Gastroesophageal sphincter (tissue), 4 donors: ENCODE data around the gene ALOX12. TPM values are rescaled to one million over a fixed set of nuclear protein-coding genes. Genes with fewer than 3 reads are reported as not detected.
"Not testable (repeated sequence)": the region's sequence is repeated elsewhere in the genome, so short reads cannot be mapped to it uniquely, and the experiment has no call there.

Source experiments
- ATAC-seq: fragments of 150-250 bp; one replicate; pipeline ENCODE4 v1.9.1; 2016; ENCODE audit warnings: mild to moderate bottlenecking, moderate library complexity
- H3K27ac ChIP-seq, 4 donors: fragments of 200-600 bp; sonication (generic) in 3 of 4; 1 replicate in 3 of 4; 2 replicates in 1 of 4; pipeline ENCODE4 v1.5.1; 2016 to 2019
- H3K27me3 ChIP-seq: fragments of 200-600 bp; sonication (generic); one replicate; pipeline ENCODE4 v1.5.1; 2019
- H3K36me3 ChIP-seq, 2 donors: fragments of 200-600 bp; sonication (generic); one replicate each; pipeline ENCODE4 v1.5.1; 2019; ENCODE audit warnings: control low read depth in 1 of 2
- H3K4me1 ChIP-seq, 3 donors: fragments of 200-600 bp; sonication (generic); 1 replicate in 2 of 3; 2 replicates in 1 of 3; pipeline ENCODE4 v1.5.1; 2016 to 2019; ENCODE audit warnings: control low read depth in 2 of 3
- H3K4me3 ChIP-seq, 2 donors: fragments of 200-600 bp; sonication (generic); one replicate each; pipeline ENCODE4 v1.5.1; 2019; ENCODE audit warnings: mild to moderate bottlenecking in 1 of 2, moderate library complexity in 1 of 2
- H3K9me3 ChIP-seq, 3 donors: fragments of 200-600 bp; sonication (generic); one replicate each; pipeline ENCODE4 v1.5.1; 2017 to 2019; ENCODE audit warnings: control low read depth in 2 of 3
- EP300 ChIP-seq: sonication (generic); formaldehyde crosslinking; IDR thresholded peaks from one replicate; pipeline ENCODE4 v1.6.1; 2017; ENCODE audit warnings: antibody characterized with exemption, mild to moderate bottlenecking
- POLR2A ChIP-seq, 2 donors: fragments of 450-650 bp; IDR thresholded peaks; one replicate each; pipeline ENCODE4 v1.6.1; 2017; ENCODE audit warnings: antibody characterized with exemption in 2 of 2, mild to moderate bottlenecking in 2 of 2, moderate library complexity in 1 of 2
- POLR2AphosphoS5 ChIP-seq: sonication (generic); formaldehyde crosslinking; IDR thresholded peaks from one replicate; pipeline ENCODE4 v1.6.1; 2017; ENCODE audit warnings: antibody characterized with exemption
- WGBS, 2 donors: methylation state at CpG; one replicate each; pipeline ENCODE4 v1.1.5; 2018; ENCODE audit warnings: low coverage in 1 of 2; 5-methylcytosine and 5-hydroxymethylcytosine counted together
- total RNA-seq, 4 donors: library from RNA; depleted of rRNA; stranded (reverse); fragments of >200 nt; gene quantifications; one replicate each; pipeline ENCODE4 v1.1.0, GENCODE V29; 2016
- TF ChIP-seq, protein P1 (sequence below), 4 experiments: fragments of 200-600 bp in 2 of 4; fragments of 450-650 bp in 2 of 4; sonication (generic) in 1 of 4; IDR thresholded peaks; one replicate each; pipeline ENCODE4 v1.5.1; 2017 to 2019; ENCODE audit warnings: antibody characterized with exemption in 4 of 4, mild to moderate bottlenecking in 2 of 4, moderate library complexity in 2 of 4

Gene ALOX12
- total RNA-seq, 4 donors from 2014 or later: 0.19 to 0.62 TPM; not detected in 2

DNA sequence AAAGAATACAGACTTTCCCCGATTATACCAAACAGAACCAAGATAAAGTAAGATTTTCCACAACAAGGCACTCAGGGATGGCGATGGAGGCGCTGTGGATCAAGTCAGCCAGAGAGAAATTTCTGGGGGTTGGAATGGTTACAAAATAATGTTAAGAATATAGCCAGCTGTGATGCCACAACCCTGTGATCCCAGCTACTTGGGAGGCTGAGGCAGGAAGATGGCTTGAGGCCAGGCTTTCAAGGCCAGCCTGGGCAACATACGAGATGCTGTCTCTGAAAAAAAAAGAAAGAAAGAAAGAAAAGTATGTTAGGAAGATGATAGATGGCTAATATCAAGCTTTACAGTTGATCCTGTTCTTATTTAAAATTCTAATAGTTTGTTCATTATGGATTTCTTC lies 10.6 kb upstream of the ALOX12 start:
- Histone ChIP-seq H3K27ac (no peak overlapping the region), H3K27me3 (peaks cover 12% of the 10 kb centered on the region), H3K4me1 (no peaks in the 10 kb centered on the region), H3K9me3 (peaks cover 0 to 12% (median 0%) of the 10 kb centered on the region in 3 donors), H3K36me3 (no peaks in the 10 kb centered on the region), H3K4me3 (no peak overlapping the region)
- ATAC-seq: no peak
- TF ChIP-seq EP300 (no peak), POLR2AphosphoS5 (no peak), POLR2A (IDR thresholded peaks at IDR 0.05) (no peak)
- TF ChIP-seq, protein P1, sequence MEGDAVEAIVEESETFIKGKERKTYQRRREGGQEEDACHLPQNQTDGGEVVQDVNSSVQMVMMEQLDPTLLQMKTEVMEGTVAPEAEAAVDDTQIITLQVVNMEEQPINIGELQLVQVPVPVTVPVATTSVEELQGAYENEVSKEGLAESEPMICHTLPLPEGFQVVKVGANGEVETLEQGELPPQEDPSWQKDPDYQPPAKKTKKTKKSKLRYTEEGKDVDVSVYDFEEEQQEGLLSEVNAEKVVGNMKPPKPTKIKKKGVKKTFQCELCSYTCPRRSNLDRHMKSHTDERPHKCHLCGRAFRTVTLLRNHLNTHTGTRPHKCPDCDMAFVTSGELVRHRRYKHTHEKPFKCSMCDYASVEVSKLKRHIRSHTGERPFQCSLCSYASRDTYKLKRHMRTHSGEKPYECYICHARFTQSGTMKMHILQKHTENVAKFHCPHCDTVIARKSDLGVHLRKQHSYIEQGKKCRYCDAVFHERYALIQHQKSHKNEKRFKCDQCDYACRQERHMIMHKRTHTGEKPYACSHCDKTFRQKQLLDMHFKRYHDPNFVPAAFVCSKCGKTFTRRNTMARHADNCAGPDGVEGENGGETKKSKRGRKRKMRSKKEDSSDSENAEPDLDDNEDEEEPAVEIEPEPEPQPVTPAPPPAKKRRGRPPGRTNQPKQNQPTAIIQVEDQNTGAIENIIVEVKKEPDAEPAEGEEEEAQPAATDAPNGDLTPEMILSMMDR (IDR thresholded peaks at IDR 0.05): no peak
- WGBS, 2 donors: 61 to 72% methylated on average over 4 of the region's 4 CpGs

DNA sequence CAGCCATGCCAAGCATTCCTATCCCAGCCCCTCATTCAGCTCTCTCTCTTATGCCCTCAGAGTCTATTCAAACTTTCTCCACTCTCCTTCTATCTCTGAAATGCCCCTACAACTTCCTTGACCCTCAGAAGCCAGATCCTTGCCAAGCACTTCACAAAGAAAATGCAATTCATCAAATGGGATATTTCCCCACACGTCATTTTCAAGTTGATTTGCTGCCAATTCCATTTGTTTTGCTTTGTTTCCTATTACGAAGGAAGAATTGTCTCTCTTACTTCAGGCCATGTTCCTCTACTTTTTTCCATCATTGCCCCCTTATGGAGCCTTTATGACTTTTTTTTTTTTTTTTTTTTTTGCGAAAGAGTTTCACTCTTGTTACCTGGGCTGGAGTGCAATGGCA lies 9.2 kb upstream of the ALOX12 start:
- peaks cover 0 to 5% (median 0%) of the 10 kb centered on the region in 3 donors for H3K9me3 ChIP-seq
- H3K36me3 ChIP-seq: no peaks in the 10 kb centered on the region
- no peak overlapping the region for H3K27ac ChIP-seq
- H3K4me3 ChIP-seq: no peak overlapping the region
- H3K4me1 ChIP-seq: no peaks in the 10 kb centered on the region
- H3K27me3 ChIP-seq: peaks cover 26% of the 10 kb centered on the region
- WGBS, 2 donors: 39 to 58% methylated on average over 2 to 3 of the region's 3 CpGs
- TF ChIP-seq POLR2A (IDR thresholded peaks at IDR 0.05) (no peak), POLR2AphosphoS5 (no peak), EP300 (no peak)
- TF ChIP-seq, protein P1 (IDR thresholded peaks at IDR 0.05): no peak
- ATAC-seq: no peak

DNA sequence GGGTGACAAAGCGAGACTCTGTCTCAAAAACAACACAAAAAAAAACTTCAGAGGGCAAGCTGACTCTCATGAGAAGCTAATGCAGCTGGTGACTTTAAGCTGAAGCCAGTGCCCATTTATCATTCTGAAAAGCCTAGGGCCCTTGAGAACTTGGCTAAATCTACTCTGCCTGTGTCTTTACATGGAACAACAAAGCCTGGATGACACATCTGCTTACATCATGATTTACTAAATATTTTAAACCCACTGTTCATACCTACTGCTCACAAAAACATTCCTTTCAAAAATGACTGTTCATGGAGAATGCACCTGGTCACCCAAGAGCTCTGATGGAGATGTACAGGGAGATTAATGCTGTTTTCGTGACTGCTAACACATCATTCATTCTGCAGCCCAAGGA lies 6.1 kb upstream of the ALOX12 start:
- 92 to 100% methylated on average over 1 of the region's 2 CpGs for WGBS, 2 donors
- no peak overlapping the region for H3K27ac ChIP-seq
- ATAC-seq: no peak

DNA sequence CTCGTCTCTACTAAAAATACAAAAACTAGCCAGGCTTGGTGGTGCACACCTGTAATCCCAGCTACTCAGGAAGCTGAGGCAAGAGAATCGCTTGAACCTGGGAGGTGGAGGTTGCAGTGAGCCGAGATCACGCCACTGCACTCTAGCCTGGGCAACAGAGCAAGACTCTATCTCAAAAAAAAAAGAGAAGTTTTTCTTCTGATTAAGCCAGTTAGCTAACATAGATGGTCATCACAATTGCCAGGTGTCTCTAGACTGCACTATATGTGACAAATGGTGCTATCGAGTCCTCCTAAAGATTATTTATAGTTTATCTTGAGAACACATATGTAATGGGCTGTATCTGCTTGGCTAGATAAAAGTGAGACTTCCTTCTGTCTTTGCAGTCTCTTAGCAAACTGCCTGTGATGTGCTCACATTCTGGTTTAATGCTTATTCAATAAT lies 2.2 kb upstream of the ALOX12 start:
- Histone ChIP-seq H3K27me3 (peaks cover 61% of the 10 kb centered on the region), H3K4me1 (peaks cover 0 to 15% (median 6%) of the 10 kb centered on the region in 3 donors), H3K36me3 (peaks cover 0 to 20% of the 10 kb centered on the region in 2 donors)
- ATAC-seq, H3K4me3 ChIP-seq, H3K27ac ChIP-seq, H3K9me3 ChIP-seq: not testable (repeated sequence)
- WGBS, 2 donors: 83 to 86% methylated on average over 1 to 4 of the region's 5 CpGs

More for the DNA sequence above, 6.1 kb upstream of the ALOX12 start:
- Histone ChIP-seq H3K27me3 (peaks cover 43% of the 10 kb centered on the region), H3K36me3 (no peaks in the 10 kb centered on the region), H3K4me3 (no peak overlapping the region), H3K4me1 (no peaks in the 10 kb centered on the region), H3K9me3 (peaks cover 0 to 5% (median 0%) of the 10 kb centered on the region in 3 donors)
- TF ChIP-seq, protein P1 (IDR thresholded peaks at IDR 0.05): no peak
- TF ChIP-seq EP300 (no peak), POLR2AphosphoS5 (no peak), POLR2A (IDR thresholded peaks at IDR 0.05) (no peak)

DNA sequence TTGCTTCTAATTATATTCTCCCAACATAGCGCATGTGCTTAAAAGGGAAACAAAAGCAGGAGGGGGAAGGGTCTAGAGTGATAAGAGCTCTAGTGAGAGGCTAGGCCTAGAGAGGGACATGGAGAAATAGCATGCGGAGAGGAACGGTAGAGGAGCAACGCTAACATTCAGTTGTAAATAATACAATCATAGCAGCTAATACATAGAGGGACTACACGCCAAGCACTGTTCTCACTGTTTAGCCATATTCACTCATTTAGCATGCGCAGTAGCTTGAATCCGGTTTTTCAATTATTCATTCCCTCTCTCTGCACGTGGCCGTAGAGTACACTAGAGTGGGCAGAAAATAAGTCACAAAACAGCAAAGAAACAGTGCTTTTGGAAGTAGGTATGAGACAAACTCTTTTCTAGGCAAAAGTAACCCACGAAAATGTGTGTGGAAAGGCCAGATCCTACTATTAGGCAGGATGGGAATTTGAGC lies 1.7 kb upstream of the ALOX12 start:
- Histone ChIP-seq H3K4me3 (no peak overlapping the region), H3K36me3 (peaks cover 0 to 26% of the 10 kb centered on the region in 2 donors), H3K27ac (no peak overlapping the region), H3K27me3 (peaks cover 60% of the 10 kb centered on the region), H3K9me3 (peaks cover 0 to 5% (median 0%) of the 10 kb centered on the region in 3 donors), H3K4me1 (peaks cover 0 to 15% (median 6%) of the 10 kb centered on the region in 3 donors)
- TF ChIP-seq, protein P1 (IDR thresholded peaks at IDR 0.05): no peak
- ATAC-seq: no peak
- WGBS, 2 donors: 88 to 91% methylated on average over 6 to 10 of the region's 10 CpGs
